Measurements from ENCODE around the gene RNF7. TPM values are rescaled to one million over a fixed set of nuclear protein-coding genes. Genes with fewer than 3 reads are reported as not detected.

The RNF7 gene
- polyA plus RNA-seq, 2 of the 4 experiments (the other 2 are of a cell fraction): 84.1 to 147 TPM

GRCh38 chr3:141790171-141790570 lies 52.1 kb downstream of the RNF7 start:
- ChIA-PET POLR2A (no interaction called here), CTCF (interaction anchor here (0.6 kb wide), 2 partner anchors 62 to 66 kb away, joined by 3 to 4 read pairs; no protein-coding TSS in a partner anchor)
- TF ChIP-seq KDM1A (IDR thresholded peaks at IDR 0.05; ENCODE audit: low read depth): no peak
- TF ChIP-seq REST (IDR thresholded peaks at IDR 0.05): no peak
- H3K27ac ChIP-seq: no peak overlapping the region
- ATAC-seq (no peak), FAIRE-seq (no peak), DNase-seq (ENCODE audit: low read depth in 1 of 2, low spot score in 1 of 2) (no peak)
- H3K4me2 ChIP-seq: no peak overlapping the region
- H3K4me1 ChIP-seq: no peaks in the 10 kb centered on the region
- WGBS (ENCODE audit: missing lambda C conversion rate): 83% methylated on average over 4 of the region's 4 CpGs
- no peak overlapping the region for H3K4me3 ChIP-seq
- H3K9me3 ChIP-seq: no peaks in the 10 kb centered on the region

- ChIA-PET POLR2A (no interaction called here), CTCF (interaction anchor here (0.6 to 1.5 kb wide), 3 partner anchors 55 to 121 kb away, joined by 3 to 4 read pairs (median 4); no protein-coding TSS in a partner anchor)
- 93% methylated on average over 1 of the region's 1 CpG for WGBS (ENCODE audit: missing lambda C conversion rate)
- Histone ChIP-seq H3K4me3 (no peak overlapping the region), H3K4me1 (no peaks in the 10 kb centered on the region), H3K4me2 (no peak overlapping the region), H3K27ac (no peak overlapping the region), H3K9me3 (no peaks in the 10 kb centered on the region)
- FAIRE-seq: no peak
- TF ChIP-seq TP53 (CRISPR knock-in tag; IDR thresholded peaks at IDR 0.05): no peak
- no peak for TF ChIP-seq POLR2A (IDR thresholded peaks at IDR 0.05; ENCODE audit: low read length)
- no peak for TF ChIP-seq POLR2AphosphoS2 (conservative IDR thresholded peaks at IDR 0.05; ENCODE audit: low read length)
- TF ChIP-seq MAX (IDR thresholded peaks at IDR 0.05): no peak
- no peak for TF ChIP-seq EHF (CRISPR knock-in tag; IDR thresholded peaks at IDR 0.05)
- TF ChIP-seq, protein P1, sequence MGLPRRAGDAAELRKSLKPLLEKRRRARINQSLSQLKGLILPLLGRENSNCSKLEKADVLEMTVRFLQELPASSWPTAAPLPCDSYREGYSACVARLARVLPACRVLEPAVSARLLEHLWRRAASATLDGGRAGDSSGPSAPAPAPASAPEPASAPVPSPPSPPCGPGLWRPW (IDR thresholded peaks at IDR 0.05): no peak
- no peak for TF ChIP-seq MAFK (IDR thresholded peaks at IDR 0.05; ENCODE audit: partially characterized antibody)
- no peak for TF ChIP-seq BCL3 (IDR thresholded peaks at IDR 0.05)
- TF ChIP-seq CHD2 (IDR thresholded peaks at IDR 0.05; ENCODE audit: low read length, partially characterized antibody): no peak
- no peak for TF ChIP-seq NFE2L2 (conservative IDR thresholded peaks at IDR 0.05; ENCODE audit: low read length)
- no peak for TF ChIP-seq CEBPB (IDR thresholded peaks at IDR 0.05)
- no peak for TF ChIP-seq RAD21 (conservative IDR thresholded peaks at IDR 0.05 in 1 of 2, IDR thresholded peaks at IDR 0.05 in 1 of 2)
- no peak for TF ChIP-seq HOXA7 (CRISPR knock-in tag; IDR thresholded peaks at IDR 0.05)
- no peak for TF ChIP-seq ELK1 (IDR thresholded peaks at IDR 0.05; ENCODE audit: low read depth, low read length)
- TF ChIP-seq PHF8 (IDR thresholded peaks at IDR 0.05; ENCODE audit: borderline replicate concordance, low read depth): no peak
- no peak for TF ChIP-seq MAZ (IDR thresholded peaks at IDR 0.05; ENCODE audit: borderline replicate concordance, low read depth, low read length)
- no peak for TF ChIP-seq GATA3 (IDR thresholded peaks at IDR 0.05; ENCODE audit: borderline replicate concordance)
- TF ChIP-seq, protein P2, sequence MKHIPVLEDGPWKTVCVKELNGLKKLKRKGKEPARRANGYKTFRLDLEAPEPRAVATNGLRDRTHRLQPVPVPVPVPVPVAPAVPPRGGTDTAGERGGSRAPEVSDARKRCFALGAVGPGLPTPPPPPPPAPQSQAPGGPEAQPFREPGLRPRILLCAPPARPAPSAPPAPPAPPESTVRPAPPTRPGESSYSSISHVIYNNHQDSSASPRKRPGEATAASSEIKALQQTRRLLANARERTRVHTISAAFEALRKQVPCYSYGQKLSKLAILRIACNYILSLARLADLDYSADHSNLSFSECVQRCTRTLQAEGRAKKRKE (CRISPR knock-in tag; IDR thresholded peaks at IDR 0.05; ENCODE audit: low read depth): no peak
- no peak for TF ChIP-seq ZC3H11A (IDR thresholded peaks at IDR 0.05)
- TF ChIP-seq NR3C1 (IDR thresholded peaks at IDR 0.05): no peak
- no peak for ATAC-seq
- no peak for DNase-seq (ENCODE audit: low read depth in 1 of 2, low spot score in 1 of 2)
Measured at GRCh38 chr3:141792495-141792894, 54.4 kb downstream of the RNF7 start.
